GM23248 (cell line): ENCODE measurements around the gene EPS8.

Source experiments
- EZH2 ChIP-seq: fragments of 200-600 bp; sonication (generic); IDR thresholded peaks from 2 replicates; pipeline ENCODE4 v1.6.1; 2018; ENCODE audit warnings: antibody characterized with exemption, mild to moderate bottlenecking; ENCODE audit not compliant: insufficient read depth, poor library complexity, severe bottlenecking
- EZH2phosphoT487 ChIP-seq: fragments of 200-600 bp; sonication (generic); IDR thresholded peaks from 2 replicates; pipeline ENCODE4 v1.6.1; 2018; ENCODE audit warnings: antibody characterized with exemption, moderate library complexity, mild to moderate bottlenecking, low read depth; ENCODE audit not compliant: insufficient read depth

DNA sequence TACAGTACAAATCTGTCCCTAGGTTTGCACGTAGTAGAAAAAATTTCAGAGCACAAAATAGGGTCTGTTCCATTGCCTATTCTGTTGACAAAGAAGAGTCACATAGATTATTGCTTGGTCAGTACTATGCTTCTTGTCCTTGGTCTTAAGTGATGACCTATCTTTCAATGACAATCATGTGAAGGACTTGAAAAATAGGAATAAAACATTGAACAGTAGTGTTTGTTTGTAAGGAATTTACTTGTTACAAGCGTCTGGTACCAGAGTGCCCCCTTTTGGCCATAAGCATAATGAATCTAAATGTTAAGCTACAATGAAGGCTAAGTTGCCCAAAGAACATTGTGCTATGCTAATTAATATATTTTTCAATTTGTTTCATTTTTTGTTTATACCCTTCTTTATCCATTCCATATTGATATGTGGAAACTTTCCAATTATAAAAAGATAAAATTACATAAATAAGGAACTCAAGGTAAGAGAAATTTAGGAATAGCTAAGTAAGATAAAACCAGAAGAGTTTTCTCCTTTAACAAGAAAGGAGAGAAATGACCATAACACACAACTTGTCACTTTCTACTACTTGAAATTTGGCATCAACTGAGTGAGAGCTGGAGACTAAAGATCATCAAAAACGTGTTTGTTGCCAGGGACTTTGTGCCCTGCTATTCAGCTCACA, 204.7 kb downstream of the EPS8 start:
- TF ChIP-seq EZH2phosphoT487: no peak
- TF ChIP-seq EZH2: no peak
